ENCODE results near the gene CCDC158. TPM values are rescaled to one million over a fixed set of nuclear protein-coding genes. Genes with fewer than 3 reads are reported as not detected.

CCDC158 gene
- total and polyA plus RNA-seq, 2 of the 8 experiments (the other 6 are each of a cell fraction or from before 2014, with no cell fraction given): not detected

DNA sequence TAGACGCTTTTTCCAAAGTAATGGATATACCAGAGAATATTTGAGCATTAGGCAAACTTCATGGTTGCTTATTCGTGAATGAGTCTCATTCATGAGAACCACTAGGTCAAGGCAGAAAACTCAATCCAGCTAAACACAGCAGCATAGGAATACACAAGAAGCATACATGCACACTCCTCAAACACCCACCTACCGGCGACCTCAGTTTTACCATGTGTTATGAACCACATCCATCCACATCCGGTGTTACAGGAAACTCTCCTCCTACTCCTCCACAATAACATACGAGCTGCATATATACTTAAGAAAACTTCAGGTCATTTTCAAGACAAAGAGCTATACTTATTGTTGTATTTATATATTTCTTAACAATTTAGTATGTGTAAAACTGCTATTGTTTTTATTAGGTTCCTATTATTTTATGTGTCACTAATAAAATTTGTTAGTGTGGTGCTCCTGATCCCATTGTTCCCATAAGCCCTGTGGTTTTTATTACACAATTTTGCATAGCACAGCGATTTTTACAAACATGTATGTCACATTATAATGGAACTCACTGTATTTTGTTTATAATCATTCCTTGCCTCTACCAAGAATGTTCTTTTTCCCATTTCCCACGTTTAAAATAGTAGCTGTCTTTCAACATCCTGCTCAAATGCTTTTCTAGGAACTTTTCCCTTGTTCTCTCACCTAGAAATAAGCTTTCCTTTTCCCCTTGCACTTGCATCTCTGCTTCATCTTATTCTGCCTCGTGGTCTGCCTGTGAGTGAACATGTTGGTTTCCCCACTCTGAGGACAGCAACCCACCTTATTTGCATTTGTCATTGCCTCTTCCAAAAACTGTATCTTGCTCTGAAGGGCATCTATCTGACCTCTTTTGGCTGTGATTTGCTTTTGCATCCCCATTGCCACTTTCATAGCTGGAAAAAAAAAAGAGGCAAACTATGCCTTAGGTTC lies 66.1 kb downstream of the CCDC158 start:
- H4K5ac ChIP-seq (ENCODE audit: insufficient read length, low read depth, low read length): no peak overlapping the region
- FAIRE-seq (no peak), DNase-seq (ENCODE audit: low read depth in 1 of 2, low spot score in 2 of 2) (no peak)
- H3K23ac ChIP-seq (ENCODE audit: insufficient read length): no peak overlapping the region
- no peak overlapping the region for H4K8ac ChIP-seq (ENCODE audit: extremely low read depth, insufficient read depth, low read length)
- no peaks in the 10 kb centered on the region for H3K27me3 ChIP-seq (replicated peaks in 1 of 4; ENCODE audit: control insufficient read depth in 3 of 4, extremely low read depth in 1 of 4, insufficient read depth in 3 of 4, low read length in 3 of 4)
- no peak overlapping the region for H2BK5ac ChIP-seq (ENCODE audit: low read depth, low read length)
- H3K4me2 ChIP-seq (ENCODE audit: insufficient read depth in 1 of 2, low read depth in 2 of 2, low read length in 2 of 2): no peak overlapping the region
- H3K56ac ChIP-seq (replicated peaks; ENCODE audit: insufficient read length, low read depth, low read length): no peak overlapping the region
- no peak overlapping the region for H3K9ac ChIP-seq (replicated peaks in 1 of 4; ENCODE audit: extremely low read depth in 1 of 4, low read depth in 3 of 4, low read length in 3 of 4)
- 85% methylated on average over 9 of the region's 9 CpGs; no CpG with 5 or more reads in 1 of the 2 experiments for WGBS, 2 experiments (ENCODE audit: extremely low coverage in 1 of 2, insufficient coverage in 1 of 2, insufficient read length in 1 of 2, insufficient replicate concordance in 2 of 2, low coverage in 1 of 2, low lambda C conversion rate in 2 of 2, missing lambda C conversion rate in 1 of 2)
- no peak overlapping the region for H3K14ac ChIP-seq (ENCODE audit: insufficient read length)
- no peaks in the 10 kb centered on the region for H3K79me1 ChIP-seq (ENCODE audit: low read depth, low read length)
- H3K79me2 ChIP-seq (ENCODE audit: control insufficient read depth in 1 of 2, insufficient read depth in 2 of 2, low read length in 2 of 2): no peaks in the 10 kb centered on the region
- H4K20me1 ChIP-seq (replicated peaks in 1 of 2; ENCODE audit: control insufficient read depth in 1 of 2, insufficient read depth in 2 of 2, low read length in 2 of 2): no peaks in the 10 kb centered on the region
- ChIA-PET CTCF (ENCODE audit: partially characterized antibody) (interaction anchor here (1.0 to 3.9 kb wide), 5 partner anchors 18 to 156 kb away, joined by 3 to 25 read pairs (median 3); no protein-coding TSS in a partner anchor), POLR2A (ENCODE audit: partially characterized antibody) (interaction anchor here (0.7 to 1.4 kb wide), 2 partner anchors 9 to 859 kb away, joined by 3 read pairs; no protein-coding TSS in a partner anchor)
- no peak overlapping the region for H4K91ac ChIP-seq (replicated peaks; ENCODE audit: insufficient read length, low read length)
- H2BK12ac ChIP-seq (ENCODE audit: low read depth, low read length): no peak overlapping the region
- no peak overlapping the region for H2BK20ac ChIP-seq (ENCODE audit: low read length)
- peaks cover 0 to 1% of the 10 kb centered on the region in 2 experiments; a peak in 1 of 4 replicates for H3K9me3 ChIP-seq (ENCODE audit: insufficient read depth in 2 of 2, low read depth in 1 of 2, low read length in 1 of 2)
- H3K18ac ChIP-seq (ENCODE audit: extremely low read depth, low read length): no peak overlapping the region
- no peak overlapping the region for H2BK15ac ChIP-seq (ENCODE audit: low read length)
- no peak overlapping the region for H2BK120ac ChIP-seq (replicated peaks; ENCODE audit: low read depth, low read length)
- no peaks in the 10 kb centered on the region for H3K23me2 ChIP-seq (ENCODE audit: low read depth, low read length)
- no peak overlapping the region for H2AK5ac ChIP-seq (ENCODE audit: low read depth, low read length)
- no peaks in the 10 kb centered on the region for H3K4me1 ChIP-seq (replicated peaks in 1 of 4; ENCODE audit: control insufficient read depth in 3 of 4, insufficient read depth in 4 of 4, low read length in 3 of 4)
- no peaks in the 10 kb centered on the region for H3K36me3 ChIP-seq (ENCODE audit: control insufficient read depth in 2 of 4, insufficient read depth in 4 of 4, low read length in 3 of 4)
- H3K27ac ChIP-seq (ENCODE audit: low read depth, low read length): no peak overlapping the region
- no peak overlapping the region for H3K4me3 ChIP-seq (ENCODE audit: extremely low read depth in 1 of 4, insufficient read depth in 2 of 4, low read depth in 3 of 4, low read length in 4 of 4)
- no peak overlapping the region for H3K4ac ChIP-seq (replicated peaks; ENCODE audit: insufficient read length, low read depth, low read length)
- no peak overlapping the region for H2AFZ ChIP-seq (ENCODE audit: low read length)
- TF ChIP-seq POLR2AphosphoS5 (IDR thresholded peaks at IDR 0.05; ENCODE audit: low read depth, low read length): no peak
- TF ChIP-seq KDM4A (IDR thresholded peaks at IDR 0.05; ENCODE audit: low read depth, low read length, severe bottlenecking): no peak
- TF ChIP-seq, protein P1, sequence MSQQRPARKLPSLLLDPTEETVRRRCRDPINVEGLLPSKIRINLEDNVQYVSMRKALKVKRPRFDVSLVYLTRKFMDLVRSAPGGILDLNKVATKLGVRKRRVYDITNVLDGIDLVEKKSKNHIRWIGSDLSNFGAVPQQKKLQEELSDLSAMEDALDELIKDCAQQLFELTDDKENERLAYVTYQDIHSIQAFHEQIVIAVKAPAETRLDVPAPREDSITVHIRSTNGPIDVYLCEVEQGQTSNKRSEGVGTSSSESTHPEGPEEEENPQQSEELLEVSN (IDR thresholded peaks at IDR 0.05): no peak
- TF ChIP-seq KDM5A (IDR thresholded peaks at IDR 0.05; ENCODE audit: low read length): no peak
- TF ChIP-seq SUZ12 (IDR thresholded peaks at IDR 0.05; ENCODE audit: low read length): no peak

All from H1 (cell line).